Astrocyte (in vitro differentiated cells and primary cell): ENCODE data around the gene RGSL1.

ENCODE experiments used
- EZH2 ChIP-seq: IDR thresholded peaks from 2 replicates; pipeline ENCODE4 v1.6.1; 2012; ENCODE audit warnings: mild to moderate bottlenecking, low read length, inconsistent platforms; ENCODE audit not compliant: insufficient read depth
- TF ChIP-seq, protein P1 (sequence below): IDR thresholded peaks from 2 replicates; pipeline ENCODE4 v1.5.1; 2011; ENCODE audit warnings: low read depth, mild to moderate bottlenecking, inconsistent platforms, low read length, moderate library complexity; ENCODE audit not compliant: insufficient read depth

DNA sequence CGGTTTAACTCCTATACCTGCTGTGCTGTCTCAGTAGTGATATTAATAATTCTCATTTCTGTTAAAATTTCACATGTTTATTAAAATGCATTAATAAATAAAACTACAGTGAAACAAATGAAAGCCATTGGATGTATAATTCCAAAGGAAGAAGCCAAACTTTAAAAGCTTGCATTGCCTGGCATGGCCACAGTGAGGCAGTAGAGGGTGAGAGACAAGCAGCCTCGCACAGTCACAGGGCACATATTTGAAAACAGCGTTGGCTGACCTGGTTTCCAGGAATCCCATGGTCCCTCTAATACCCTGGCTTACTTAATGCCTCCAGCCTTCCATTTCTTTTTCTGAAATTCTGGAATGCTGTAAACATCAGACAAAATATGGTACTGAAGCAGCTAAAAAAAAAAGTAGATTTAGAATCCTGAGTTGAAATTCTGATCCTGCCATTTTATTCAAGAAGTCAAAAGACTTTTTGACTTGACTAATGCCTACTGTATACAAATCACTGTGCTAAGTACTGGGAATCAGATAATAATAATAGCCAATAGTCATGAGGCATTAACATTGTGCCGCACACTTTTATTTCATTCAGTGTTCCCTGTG lies 145.8 kb downstream of the RGSL1 start:
- TF ChIP-seq, protein P1, sequence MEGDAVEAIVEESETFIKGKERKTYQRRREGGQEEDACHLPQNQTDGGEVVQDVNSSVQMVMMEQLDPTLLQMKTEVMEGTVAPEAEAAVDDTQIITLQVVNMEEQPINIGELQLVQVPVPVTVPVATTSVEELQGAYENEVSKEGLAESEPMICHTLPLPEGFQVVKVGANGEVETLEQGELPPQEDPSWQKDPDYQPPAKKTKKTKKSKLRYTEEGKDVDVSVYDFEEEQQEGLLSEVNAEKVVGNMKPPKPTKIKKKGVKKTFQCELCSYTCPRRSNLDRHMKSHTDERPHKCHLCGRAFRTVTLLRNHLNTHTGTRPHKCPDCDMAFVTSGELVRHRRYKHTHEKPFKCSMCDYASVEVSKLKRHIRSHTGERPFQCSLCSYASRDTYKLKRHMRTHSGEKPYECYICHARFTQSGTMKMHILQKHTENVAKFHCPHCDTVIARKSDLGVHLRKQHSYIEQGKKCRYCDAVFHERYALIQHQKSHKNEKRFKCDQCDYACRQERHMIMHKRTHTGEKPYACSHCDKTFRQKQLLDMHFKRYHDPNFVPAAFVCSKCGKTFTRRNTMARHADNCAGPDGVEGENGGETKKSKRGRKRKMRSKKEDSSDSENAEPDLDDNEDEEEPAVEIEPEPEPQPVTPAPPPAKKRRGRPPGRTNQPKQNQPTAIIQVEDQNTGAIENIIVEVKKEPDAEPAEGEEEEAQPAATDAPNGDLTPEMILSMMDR = peak; percentile 92
- no peak for TF ChIP-seq EZH2
